Ishikawa (cell line): Measurements from ENCODE around the gene NLRC5.

Experiments used
- CEBPB ChIP-seq: IDR thresholded peaks from 2 replicates; pipeline ENCODE4 v1.6.1; 2012
- CREB1 ChIP-seq: IDR thresholded peaks from 2 replicates; pipeline ENCODE4 v1.6.1; 2012; ENCODE audit warnings: low read depth
- EGR1 ChIP-seq: IDR thresholded peaks from 2 replicates; pipeline ENCODE4 v1.6.1; 2012
- FOXM1 ChIP-seq: IDR thresholded peaks from 2 replicates; pipeline ENCODE4 v1.6.1; 2012; ENCODE audit warnings: low read depth, borderline replicate concordance
- MAX ChIP-seq: IDR thresholded peaks from 2 replicates; pipeline ENCODE4 v1.6.1; 2012
- NFIC ChIP-seq: IDR thresholded peaks from 2 replicates; pipeline ENCODE4 v1.6.1; 2012
- RAD21 ChIP-seq: IDR thresholded peaks from 2 replicates; pipeline ENCODE4 v1.6.1; 2012; ENCODE audit warnings: low read depth
- REST ChIP-seq: IDR thresholded peaks from 2 replicates; pipeline ENCODE4 v1.6.1; 2012; ENCODE audit warnings: low read depth, mild to moderate bottlenecking
- TAF1 ChIP-seq: IDR thresholded peaks from 2 replicates; pipeline ENCODE4 v1.6.1; 2012; ENCODE audit warnings: low read depth, mild to moderate bottlenecking
- TCF12 ChIP-seq: IDR thresholded peaks from 2 replicates; pipeline ENCODE4 v1.6.1; 2012; ENCODE audit warnings: low read depth
- TEAD4 ChIP-seq: IDR thresholded peaks from 2 replicates; pipeline ENCODE4 v1.6.1; 2012
- USF1 ChIP-seq: IDR thresholded peaks from 2 replicates; pipeline ENCODE4 v1.6.1; 2012
- YY1 ChIP-seq: IDR thresholded peaks from 2 replicates; pipeline ENCODE4 v1.6.1; 2012; ENCODE audit warnings: low read depth
- ZBTB7A ChIP-seq: IDR thresholded peaks from 2 replicates; pipeline ENCODE4 v1.6.1; 2012; ENCODE audit warnings: low read depth

Gene NLRC5

GRCh38 chr16:57062329-57062728 is 73.0 kb downstream of the NLRC5 start:
- TF ChIP-seq RAD21: no peak

- no peak for TF ChIP-seq TCF12
- no peak for TF ChIP-seq USF1
- TF ChIP-seq TEAD4: no peak
- no peak for TF ChIP-seq TAF1
- no peak for TF ChIP-seq EGR1
- no peak for TF ChIP-seq RAD21
- TF ChIP-seq NFIC: no peak
- no peak for TF ChIP-seq CREB1
- no peak for TF ChIP-seq MAX
- TF ChIP-seq FOXM1: no peak
Measured at GRCh38 chr16:57064995-57065394, 75.6 kb downstream of the NLRC5 start.

- TF ChIP-seq REST: no peak
- TF ChIP-seq TEAD4: no peak
- TF ChIP-seq ZBTB7A: no peak
- no peak for TF ChIP-seq CEBPB
- TF ChIP-seq MAX: no peak
- TF ChIP-seq TCF12: no peak
Measured at GRCh38 chr16:57066625-57067024, 77.3 kb downstream of the NLRC5 start.

- no peak for TF ChIP-seq USF1
- no peak for TF ChIP-seq REST
- no peak for TF ChIP-seq CEBPB
- no peak for TF ChIP-seq TCF12
- no peak for TF ChIP-seq MAX
- no peak for TF ChIP-seq EGR1
Measured at GRCh38 chr16:57067347-57067746, 78.0 kb downstream of the NLRC5 start.

GRCh38 chr16:57069053-57069452 is 79.7 kb downstream of the NLRC5 start:
- TF ChIP-seq MAX (no peak), YY1 (no peak), TCF12 (no peak), TAF1 (no peak), CEBPB (no peak), NFIC (no peak), REST (no peak), RAD21 (no peak)
